Measurements from ENCODE around the gene DSC3. TPM values are rescaled to one million over a fixed set of nuclear protein-coding genes. Genes with fewer than 3 reads are reported as not detected.
"Not testable (repeated sequence)": the region's sequence is repeated elsewhere in the genome, so short reads cannot be mapped to it uniquely, and the experiment has no call there.

The DSC3 gene
- polyA plus RNA-seq, 1 experiment: 0.02 TPM

GRCh38 chr18:31039426-31039825 is 3.1 kb downstream of the DSC3 start:
- no peak for TF ChIP-seq CTCF (IDR thresholded peaks at IDR 0.05; ENCODE audit: low read depth, low read length)
- H3K27ac ChIP-seq (ENCODE audit: low read depth, low read length): no peak overlapping the region

DNA sequence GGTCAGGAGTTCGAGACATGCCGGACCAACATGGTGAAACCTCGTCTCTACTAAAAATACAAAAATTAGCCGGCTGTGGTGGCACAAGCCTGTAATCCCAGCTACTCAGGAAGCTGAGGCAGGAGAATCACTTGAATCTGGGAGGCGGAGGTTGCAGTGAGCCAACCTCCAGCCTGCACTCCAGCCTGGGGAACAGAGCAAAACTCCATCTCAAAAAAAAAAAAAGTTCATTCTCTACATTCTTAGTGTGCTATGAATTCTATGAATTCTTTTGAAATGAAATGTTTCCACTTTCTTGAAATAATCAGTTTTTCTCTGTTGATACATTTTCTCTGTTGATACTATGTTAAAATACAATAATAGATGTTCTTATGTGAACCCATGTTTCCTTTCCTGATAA is 4.9 kb downstream of the DSC3 start:
- H3K4me3 ChIP-seq (ENCODE audit: low read depth, low read length); POLR2A ChIA-PET; H3K27me3 ChIP-seq (ENCODE audit: control insufficient read depth, insufficient read depth, low read length); CTCF ChIA-PET; H3K27ac ChIP-seq (ENCODE audit: low read depth, low read length); DNase-seq (ENCODE audit: low read depth, low spot score): not testable (repeated sequence)
- H3K9me3 ChIP-seq (ENCODE audit: control insufficient read depth, insufficient read depth, low read length): peaks cover 25% of the 10 kb centered on the region

More at GRCh38 chr18:31039426-31039825, 3.1 kb downstream of the DSC3 start:
- Histone ChIP-seq H3K4me3 (ENCODE audit: low read depth, low read length) (no peak overlapping the region), H3K9me3 (ENCODE audit: control insufficient read depth, insufficient read depth, low read length) (peaks cover 24% of the 10 kb centered on the region), H3K27me3 (ENCODE audit: control insufficient read depth, insufficient read depth, low read length) (peaks cover 4% of the 10 kb centered on the region)
- POLR2A ChIA-PET: no interaction called here
- CTCF ChIA-PET: no interaction called here
- no peak for DNase-seq (ENCODE audit: low read depth, low spot score)

DNA sequence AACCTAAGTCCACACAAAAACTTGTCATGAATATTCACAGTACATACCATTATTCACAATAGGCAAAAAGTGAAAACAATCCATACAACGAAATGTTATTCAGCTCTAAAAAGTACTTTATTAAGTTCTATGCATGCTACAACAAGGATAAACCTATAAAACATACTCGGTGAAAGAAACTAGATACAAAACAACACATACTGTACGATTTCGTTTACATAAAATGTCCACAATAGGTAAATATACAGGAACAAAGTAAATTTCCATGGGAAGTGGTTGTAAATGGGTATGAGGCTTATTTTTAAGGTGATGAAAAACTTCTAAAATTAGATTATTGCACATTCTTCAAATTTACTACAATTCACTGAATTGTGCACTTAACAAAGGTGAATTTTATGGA is 8.0 kb downstream of the DSC3 start:
- ChIA-PET POLR2A (no interaction called here), CTCF (no interaction called here)
- DNase-seq (ENCODE audit: low read depth, low spot score): no peak
- no peaks in the 10 kb centered on the region for H3K27me3 ChIP-seq (ENCODE audit: control insufficient read depth, insufficient read depth, low read length)
- no peak overlapping the region for H3K4me3 ChIP-seq (ENCODE audit: low read depth, low read length)
- no peak for TF ChIP-seq CTCF (IDR thresholded peaks at IDR 0.05; ENCODE audit: low read depth, low read length)
- peaks cover 11% of the 10 kb centered on the region for H3K9me3 ChIP-seq (ENCODE audit: control insufficient read depth, insufficient read depth, low read length)
- no peak overlapping the region for H3K27ac ChIP-seq (ENCODE audit: low read depth, low read length)

DNA sequence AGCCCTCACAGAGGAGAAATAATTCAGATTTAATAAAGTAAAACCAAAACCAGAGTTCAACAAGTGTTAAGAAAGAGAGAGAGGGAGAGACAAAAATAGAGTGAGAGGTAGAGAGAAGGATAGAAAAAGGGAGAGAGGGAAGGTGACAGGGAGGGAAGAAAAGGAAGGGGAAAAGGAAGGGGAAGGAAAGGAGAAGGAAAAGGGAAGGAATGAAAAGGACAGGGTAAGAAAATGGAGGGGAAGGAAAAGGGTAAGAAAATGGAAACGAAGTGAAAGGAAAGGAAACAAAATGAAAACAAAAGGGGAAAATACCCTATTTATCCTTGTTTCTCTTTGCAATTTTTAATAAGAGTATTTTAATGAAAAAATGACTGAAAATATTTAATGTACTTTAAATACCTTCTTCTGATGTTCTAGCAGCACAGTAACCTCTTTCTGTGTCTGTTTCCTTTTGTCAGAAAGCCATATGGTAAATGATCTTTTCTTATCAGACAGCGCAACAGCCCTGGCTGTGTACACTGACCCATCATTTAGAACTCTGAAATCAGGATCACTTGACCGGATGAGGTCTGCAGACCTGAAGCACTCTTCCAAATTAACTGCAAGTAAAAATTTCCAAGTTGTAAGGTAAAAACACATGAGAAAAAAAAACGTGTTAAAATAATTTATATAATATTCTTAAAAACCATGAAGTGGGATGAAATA is 11.8 kb downstream of the DSC3 start:
- Histone ChIP-seq H3K27me3 (ENCODE audit: control insufficient read depth, insufficient read depth, low read length) (no peaks in the 10 kb centered on the region), H3K9me3 (ENCODE audit: control insufficient read depth, insufficient read depth, low read length) (peaks cover 7% of the 10 kb centered on the region), H3K27ac (ENCODE audit: low read depth, low read length) (no peak overlapping the region), H3K4me3 (ENCODE audit: low read depth, low read length) (no peak overlapping the region)
- CTCF ChIA-PET: no interaction called here
- no peak for TF ChIP-seq CTCF (IDR thresholded peaks at IDR 0.05; ENCODE audit: low read depth, low read length)
- POLR2A ChIA-PET: no interaction called here
- DNase-seq (ENCODE audit: low read depth, low spot score): no peak

GRCh38 chr18:31015715-31016434 is 26.7 kb downstream of the DSC3 start:
- H3K27me3 ChIP-seq (ENCODE audit: control insufficient read depth, insufficient read depth, low read length): no peaks in the 10 kb centered on the region
- no peak for TF ChIP-seq CTCF (IDR thresholded peaks at IDR 0.05; ENCODE audit: low read depth, low read length)
- H3K9me3 ChIP-seq (ENCODE audit: control insufficient read depth, insufficient read depth, low read length): peaks cover 12% of the 10 kb centered on the region; the same call in 1 of the 2 replicates
- CTCF ChIA-PET: no interaction called here
- H3K4me3 ChIP-seq (ENCODE audit: low read depth, low read length): no peak overlapping the region
- no peak for DNase-seq (ENCODE audit: low read depth, low spot score)
- POLR2A ChIA-PET: no interaction called here
- no peak overlapping the region for H3K27ac ChIP-seq (ENCODE audit: low read depth, low read length)

DNA sequence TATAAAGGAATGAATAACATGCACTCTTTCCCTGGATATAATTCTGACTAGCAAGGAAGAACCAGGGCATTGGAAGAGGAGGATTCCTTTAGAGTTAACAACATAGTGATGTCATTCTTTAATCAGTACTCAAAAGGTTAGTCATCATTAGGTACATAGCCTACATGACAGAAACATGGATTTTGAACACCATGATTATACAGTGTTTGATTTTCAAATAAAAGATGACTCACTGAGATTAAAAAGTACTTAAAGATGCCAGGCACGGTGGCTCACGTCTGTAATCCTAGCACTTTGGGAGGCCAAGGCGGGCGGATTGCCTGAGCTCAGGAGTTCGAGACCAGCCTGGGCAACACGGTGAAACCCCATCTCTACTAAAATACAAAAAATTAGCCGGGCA is 31.1 kb downstream of the DSC3 start:
- H3K4me3 ChIP-seq (ENCODE audit: low read depth, low read length); CTCF ChIA-PET; H3K9me3 ChIP-seq (ENCODE audit: control insufficient read depth, insufficient read depth, low read length); H3K27ac ChIP-seq (ENCODE audit: low read depth, low read length); DNase-seq (ENCODE audit: low read depth, low spot score); POLR2A ChIA-PET; H3K27me3 ChIP-seq (ENCODE audit: control insufficient read depth, insufficient read depth, low read length): not testable (repeated sequence)
